Measurements from ENCODE around the gene PRKD1. TPM values are rescaled to one million over a fixed set of nuclear protein-coding genes. Genes with fewer than 3 reads are reported as not detected.

PRKD1 gene
- total and polyA plus RNA-seq, 10 of the 15 experiments (the other 5 are each of a cell fraction or from before 2014, with no cell fraction given) = 0.02 to 0.56 TPM; not detected in 8

DNA sequence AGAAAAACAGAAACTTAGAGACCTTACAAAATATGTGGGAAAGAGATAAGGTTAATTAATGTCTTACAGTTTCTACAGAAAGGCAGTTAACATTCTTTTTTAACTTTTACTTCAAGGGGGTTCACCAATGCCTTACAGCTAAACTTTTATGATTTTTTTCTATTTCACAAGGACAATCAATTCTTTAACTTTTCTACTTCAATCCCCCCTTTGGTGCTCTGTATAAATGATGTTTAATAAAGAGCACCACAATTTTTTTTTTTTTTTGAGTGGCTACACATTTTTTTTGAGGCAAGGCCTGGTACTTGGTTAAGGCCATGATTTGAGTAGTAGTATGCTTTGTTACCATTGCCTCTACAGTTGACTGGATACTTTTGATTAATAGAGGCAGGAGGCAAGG is 279.6 kb downstream of the PRKD1 start (continued):
- TF ChIP-seq, protein P1, sequence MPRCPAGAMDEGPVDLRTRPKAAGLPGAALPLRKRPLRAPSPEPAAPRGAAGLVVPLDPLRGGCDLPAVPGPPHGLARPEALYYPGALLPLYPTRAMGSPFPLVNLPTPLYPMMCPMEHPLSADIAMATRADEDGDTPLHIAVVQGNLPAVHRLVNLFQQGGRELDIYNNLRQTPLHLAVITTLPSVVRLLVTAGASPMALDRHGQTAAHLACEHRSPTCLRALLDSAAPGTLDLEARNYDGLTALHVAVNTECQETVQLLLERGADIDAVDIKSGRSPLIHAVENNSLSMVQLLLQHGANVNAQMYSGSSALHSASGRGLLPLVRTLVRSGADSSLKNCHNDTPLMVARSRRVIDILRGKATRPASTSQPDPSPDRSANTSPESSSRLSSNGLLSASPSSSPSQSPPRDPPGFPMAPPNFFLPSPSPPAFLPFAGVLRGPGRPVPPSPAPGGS (IDR thresholded peaks at IDR 0.05; ENCODE audit: borderline replicate concordance, insufficient read depth, low read depth, low read length, poor library complexity, severe bottlenecking) = no peak
- TF ChIP-seq, protein P2, sequence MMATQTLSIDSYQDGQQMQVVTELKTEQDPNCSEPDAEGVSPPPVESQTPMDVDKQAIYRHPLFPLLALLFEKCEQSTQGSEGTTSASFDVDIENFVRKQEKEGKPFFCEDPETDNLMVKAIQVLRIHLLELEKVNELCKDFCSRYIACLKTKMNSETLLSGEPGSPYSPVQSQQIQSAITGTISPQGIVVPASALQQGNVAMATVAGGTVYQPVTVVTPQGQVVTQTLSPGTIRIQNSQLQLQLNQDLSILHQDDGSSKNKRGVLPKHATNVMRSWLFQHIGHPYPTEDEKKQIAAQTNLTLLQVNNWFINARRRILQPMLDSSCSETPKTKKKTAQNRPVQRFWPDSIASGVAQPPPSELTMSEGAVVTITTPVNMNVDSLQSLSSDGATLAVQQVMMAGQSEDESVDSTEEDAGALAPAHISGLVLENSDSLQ (IDR thresholded peaks at IDR 0.05) = no peak
- TF ChIP-seq RBBP5 (conservative IDR thresholded peaks at IDR 0.05) (no peak), SMAD5 (IDR thresholded peaks at IDR 0.05; ENCODE audit: low read depth) (no peak)

DNA sequence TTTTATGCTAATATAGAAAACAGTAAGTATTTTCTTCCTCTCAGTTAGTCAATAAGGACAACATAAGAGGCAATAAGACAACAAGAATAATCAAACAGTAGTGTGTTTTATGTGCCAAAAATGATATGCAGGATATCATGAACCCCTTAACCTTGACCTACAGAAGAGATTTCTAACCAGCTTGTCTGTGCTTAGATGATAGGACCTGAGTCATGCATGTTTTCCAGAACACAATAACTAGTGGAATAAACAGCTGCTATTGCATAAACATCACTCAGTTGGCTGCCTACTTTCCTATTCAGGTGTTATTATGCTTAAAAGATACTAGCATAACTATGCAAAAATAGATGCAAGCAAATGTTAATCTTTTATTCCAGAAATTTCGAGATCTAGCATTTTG is 282.5 kb downstream of the PRKD1 start:
- BruUV-seq (replicated peaks) = no TSS peak
- DNase-seq (ENCODE audit: low read depth, low spot score) (no peak), FAIRE-seq (no peak), ATAC-seq (no peak)
- peaks cover 3% of the 10 kb centered on the region; the same call in 1 of the 3 replicates for H3K9me3 ChIP-seq (replicated peaks; ENCODE audit: control insufficient read depth, insufficient read depth, low read length)
- no peaks in the 10 kb centered on the region for H3K4me1 ChIP-seq (ENCODE audit: control insufficient read depth, insufficient read depth, low read length)
- H3K4me3 ChIP-seq = no peak overlapping the region
- no peak overlapping the region for H3K9ac ChIP-seq (ENCODE audit: control insufficient read depth, insufficient read depth, low read length)
- H3K4me2 ChIP-seq (ENCODE audit: control insufficient read depth, insufficient read depth) = no peak overlapping the region
- H3K79me2 ChIP-seq (ENCODE audit: control insufficient read depth, insufficient read depth, low read length) = no peaks in the 10 kb centered on the region
- no peaks in the 10 kb centered on the region for H3K36me3 ChIP-seq (ENCODE audit: control insufficient read depth in 2 of 2, insufficient read depth in 2 of 2, low read length in 1 of 2)
- H2AFZ ChIP-seq (ENCODE audit: control insufficient read depth, low read depth, low read length) = no peak overlapping the region
- H3K27ac ChIP-seq (ENCODE audit: control insufficient read depth, insufficient read depth) = no peak overlapping the region
- in situ Hi-C loops (cut with MboI) = no loop called here
- POLR2A ChIA-PET = no interaction called here
- H3K27me3 ChIP-seq (replicated peaks in 1 of 2; ENCODE audit: control insufficient read depth in 2 of 2, insufficient read depth in 2 of 2, low read length in 1 of 2) = no peaks in the 10 kb centered on the region
- RAD21 ChIA-PET (ENCODE audit: unreplicated experiment) = no interaction called here
- intact Hi-C loops (cut with micrococcal nuclease; ENCODE audit: unreplicated experiment) = no loop called here
- 0% methylated on average over 1 of the region's 1 CpG for WGBS (ENCODE audit: insufficient coverage, insufficient replicate concordance, low lambda C conversion rate, missing lambda C conversion rate)
- no peaks in the 10 kb centered on the region for H4K20me1 ChIP-seq (ENCODE audit: control insufficient read depth, insufficient read depth)
- SMC1A ChIA-PET (ENCODE audit: uncharacterized antibody, unreplicated experiment) = no interaction called here
- CTCF ChIA-PET = no interaction called here
- TF ChIP-seq RFX5 (IDR thresholded peaks at IDR 0.05; ENCODE audit: low read depth, low read length) (no peak), ZSCAN29 (IDR thresholded peaks at IDR 0.05) (no peak), TCF3 (IDR thresholded peaks at IDR 0.05; ENCODE audit: borderline replicate concordance, insufficient read depth, low read depth, low read length) (no peak), EP300 (IDR thresholded peaks at IDR 0.05; ENCODE audit: borderline replicate concordance in 1 of 2, control insufficient read depth in 1 of 2, low read depth in 2 of 2, low read length in 2 of 2) (no peak), MEF2A (IDR thresholded peaks at IDR 0.05; ENCODE audit: insufficient read depth, low read depth, low read length) (no peak), SREBF1 (IDR thresholded peaks at IDR 0.05; ENCODE audit: low read length) (no peak), NRF1 (conservative IDR thresholded peaks at IDR 0.05; ENCODE audit: low read depth, low read length) (no peak), KAT2A (conservative IDR thresholded peaks at IDR 0.05; ENCODE audit: control insufficient read depth, low read depth, low read length) (no peak), ZNF384 (IDR thresholded peaks at IDR 0.05; ENCODE audit: borderline replicate concordance, low read depth, low read length) (no peak)
- TF ChIP-seq, protein P3, sequence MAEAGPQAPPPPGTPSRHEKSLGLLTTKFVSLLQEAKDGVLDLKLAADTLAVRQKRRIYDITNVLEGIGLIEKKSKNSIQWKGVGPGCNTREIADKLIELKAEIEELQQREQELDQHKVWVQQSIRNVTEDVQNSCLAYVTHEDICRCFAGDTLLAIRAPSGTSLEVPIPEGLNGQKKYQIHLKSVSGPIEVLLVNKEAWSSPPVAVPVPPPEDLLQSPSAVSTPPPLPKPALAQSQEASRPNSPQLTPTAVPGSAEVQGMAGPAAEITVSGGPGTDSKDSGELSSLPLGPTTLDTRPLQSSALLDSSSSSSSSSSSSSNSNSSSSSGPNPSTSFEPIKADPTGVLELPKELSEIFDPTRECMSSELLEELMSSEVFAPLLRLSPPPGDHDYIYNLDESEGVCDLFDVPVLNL (IDR thresholded peaks at IDR 0.05; ENCODE audit: low read depth, low read length) = no peak
- TF ChIP-seq, protein P4, sequence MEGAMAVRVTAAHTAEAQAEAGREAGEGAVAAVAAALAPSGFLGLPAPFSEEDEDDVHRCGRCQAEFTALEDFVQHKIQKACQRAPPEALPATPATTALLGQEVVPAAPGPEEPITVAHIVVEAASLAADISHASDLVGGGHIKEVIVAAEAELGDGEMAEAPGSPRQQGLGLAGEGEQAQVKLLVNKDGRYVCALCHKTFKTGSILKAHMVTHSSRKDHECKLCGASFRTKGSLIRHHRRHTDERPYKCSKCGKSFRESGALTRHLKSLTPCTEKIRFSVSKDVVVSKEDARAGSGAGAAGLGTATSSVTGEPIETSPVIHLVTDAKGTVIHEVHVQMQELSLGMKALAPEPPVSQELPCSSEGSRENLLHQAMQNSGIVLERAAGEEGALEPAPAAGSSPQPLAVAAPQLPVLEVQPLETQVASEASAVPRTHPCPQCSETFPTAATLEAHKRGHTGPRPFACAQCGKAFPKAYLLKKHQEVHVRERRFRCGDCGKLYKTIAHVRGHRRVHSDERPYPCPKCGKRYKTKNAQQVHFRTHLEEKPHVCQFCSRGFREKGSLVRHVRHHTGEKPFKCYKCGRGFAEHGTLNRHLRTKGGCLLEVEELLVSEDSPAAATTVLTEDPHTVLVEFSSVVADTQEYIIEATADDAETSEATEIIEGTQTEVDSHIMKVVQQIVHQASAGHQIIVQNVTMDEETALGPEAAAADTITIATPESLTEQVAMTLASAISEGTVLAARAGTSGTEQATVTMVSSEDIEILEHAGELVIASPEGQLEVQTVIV (IDR thresholded peaks at IDR 0.05; ENCODE audit: borderline replicate concordance, partially characterized antibody) = no peak
